Liver (tissue), 9 donors: ENCODE data around the gene TBCB. TPM values are rescaled to one million over a fixed set of nuclear protein-coding genes. Genes with fewer than 3 reads are reported as not detected.

Source experiments
- DNase-seq: peaks from one replicate; pipeline ENCODE4 v3.0.0-alpha.2; 2017; ENCODE audit warnings: low spot score
- H3K27ac ChIP-seq, 2 donors: one replicate each; pipeline ENCODE4 v1.7.0; 2013; ENCODE audit warnings: inconsistent platforms in 2 of 2, low read length in 2 of 2, control low read depth in 1 of 2, low read depth in 1 of 2, mild to moderate bottlenecking in 1 of 2
- H3K27me3 ChIP-seq, 4 donors: one replicate each; pipeline versions ENCODE4 v1.6.1 to v1.7.0; 2013; ENCODE audit warnings: low read length in 3 of 4, inconsistent platforms in 1 of 4, mild to moderate bottlenecking in 1 of 4, moderate library complexity in 1 of 4; ENCODE audit not compliant: control insufficient read depth in 4 of 4, insufficient read depth in 4 of 4
- H3K36me3 ChIP-seq, 4 donors: one replicate each; pipeline versions ENCODE4 v1.6.1 to v1.7.0; 2013; ENCODE audit warnings: low read length in 3 of 4, mild to moderate bottlenecking in 3 of 4, low read depth in 1 of 4, moderate library complexity in 1 of 4; ENCODE audit not compliant: control insufficient read depth in 4 of 4, insufficient read depth in 3 of 4
- H3K4me1 ChIP-seq, 4 donors: one replicate each; pipeline versions ENCODE4 v1.6.1 to v1.7.0; 2013; ENCODE audit warnings: low read length in 3 of 4, mild to moderate bottlenecking in 3 of 4, moderate library complexity in 1 of 4; ENCODE audit not compliant: control insufficient read depth in 4 of 4, insufficient read depth in 4 of 4
- H3K4me3 ChIP-seq, 3 donors: one replicate each; pipeline versions ENCODE4 v1.6.1 to v1.7.0; 2013; ENCODE audit warnings: low read length in 3 of 3, control low read depth in 1 of 3, low read depth in 1 of 3, mild to moderate bottlenecking in 1 of 3
- H3K9ac ChIP-seq, 2 donors: one replicate each; pipeline ENCODE4 v1.7.0; 2013; ENCODE audit warnings: low read length in 2 of 2, mild to moderate bottlenecking in 2 of 2, moderate library complexity in 2 of 2, control low read depth in 1 of 2, low read depth in 1 of 2
- H3K9me3 ChIP-seq, 4 donors: one replicate each; pipeline versions ENCODE4 v1.6.1 to v1.7.0; 2013; ENCODE audit warnings: low read length in 3 of 4; ENCODE audit not compliant: control insufficient read depth in 4 of 4
- ATF3 ChIP-seq: IDR thresholded peaks from 2 replicates; pipeline ENCODE4 v1.6.1; 2016; ENCODE audit warnings: antibody characterized with exemption
- CTCF ChIP-seq: fragments of 150-350 bp; IDR thresholded peaks from 2 replicates; pipeline ENCODE4 v1.5.1; 2017; ENCODE audit warnings: improper control_type of control experiment, low read depth, low read length; ENCODE audit not compliant: missing input control
- EGR1 ChIP-seq, 2 donors: IDR thresholded peaks; 2 replicates each; pipeline ENCODE4 v1.6.1; 2016 to 2018; ENCODE audit warnings: antibody characterized with exemption in 2 of 2, low read depth in 2 of 2
- FOXA1 ChIP-seq: IDR thresholded peaks from 2 replicates; pipeline ENCODE4 v1.6.1; 2016; ENCODE audit warnings: antibody characterized with exemption
- FOXA2 ChIP-seq: IDR thresholded peaks from 2 replicates; pipeline ENCODE4 v1.6.1; 2016; ENCODE audit warnings: antibody characterized with exemption
- GABPA ChIP-seq, 2 donors: IDR thresholded peaks in 1 of 2; conservative IDR thresholded peaks in 1 of 2; 2 replicates each; pipeline ENCODE4 v1.6.1; 2016; ENCODE audit warnings: antibody characterized with exemption in 2 of 2, mild to moderate bottlenecking in 1 of 2, moderate library complexity in 1 of 2
- JUND ChIP-seq, 2 donors: IDR thresholded peaks; 2 replicates each; pipeline ENCODE4 v1.6.1; 2016; ENCODE audit warnings: antibody characterized with exemption in 2 of 2
- MAX ChIP-seq: IDR thresholded peaks from 2 replicates; pipeline ENCODE4 v1.6.1; 2016; ENCODE audit warnings: antibody characterized with exemption
- NR2F2 ChIP-seq: IDR thresholded peaks from 2 replicates; pipeline ENCODE4 v1.6.1; 2016; ENCODE audit warnings: antibody characterized with exemption
- RAD21 ChIP-seq, 2 donors: IDR thresholded peaks; 2 replicates each; pipeline ENCODE4 v1.6.1; 2016; ENCODE audit warnings: antibody characterized with exemption in 2 of 2, mild to moderate bottlenecking in 2 of 2
- REST ChIP-seq: IDR thresholded peaks from 2 replicates; pipeline ENCODE4 v1.6.1; 2016; ENCODE audit warnings: antibody characterized with exemption, mild to moderate bottlenecking
- RXRA ChIP-seq, 2 donors: IDR thresholded peaks; 2 replicates each; pipeline ENCODE4 v1.6.1; 2017 to 2018; ENCODE audit warnings: antibody characterized with exemption in 2 of 2, mild to moderate bottlenecking in 1 of 2
- SP1 ChIP-seq: IDR thresholded peaks from 2 replicates; pipeline ENCODE4 v1.6.1; 2018; ENCODE audit warnings: antibody characterized with exemption, mild to moderate bottlenecking
- TAF1 ChIP-seq: conservative IDR thresholded peaks from 2 replicates; pipeline ENCODE4 v1.6.1; 2016; ENCODE audit warnings: antibody characterized with exemption, mild to moderate bottlenecking
- YY1 ChIP-seq: IDR thresholded peaks from 2 replicates; pipeline ENCODE4 v1.6.1; 2016; ENCODE audit warnings: antibody characterized with exemption, mild to moderate bottlenecking
- ZBTB33 ChIP-seq: IDR thresholded peaks from 2 replicates; pipeline ENCODE4 v1.6.1; 2016; ENCODE audit warnings: antibody characterized with exemption
- WGBS: extraction: QIAGEN DNeasy Blood & Tissue Kit; methylation state at CpG from one replicate; pipeline ENCODE4 v1.1.7; 2013; 5-methylcytosine and 5-hydroxymethylcytosine counted together
- polyA plus RNA-seq, 2 donors: library from polyadenylated mRNA; stranded (reverse) in 1 of 2; unstranded in 1 of 2; fragments of 200-250 nt in 1 of 2; fragments of >200 nt in 1 of 2; fragmentation: Nextera tagmentation in 1 of 2; extraction: Ambion mirVana in 1 of 2; gene quantifications; one replicate each; pipeline versions ENCODE4 v1.2.1 to v1.2.3, GENCODE V29; 2013 to 2015
- total RNA-seq, 2 donors: library from RNA; depleted of rRNA; stranded (reverse); fragments of >200 nt; gene quantifications; one replicate each; pipeline ENCODE4 v1.2.3, GENCODE V29; 2014
- donor health status: healthy.
- donor health status: healthy.
- donor health status: healthy.
- donor health status: healthy.
- donor health status: healthy.

Gene TBCB
- total and polyA plus RNA-seq, 4 donors = 29.8 to 61.3 (median 39.8) TPM

GRCh38 chr19:36081385-36081784 is 33.9 kb upstream of the TBCB start (continued):
- TF ChIP-seq ZBTB33 (no peak), RXRA (IDR thresholded peaks at IDR 0.05) (no peak), RAD21 (IDR thresholded peaks at IDR 0.05) (no peak), FOXA1 (no peak)

GRCh38 chr19:36081894-36082293 is 33.4 kb upstream of the TBCB start:
- no peaks in the 10 kb centered on the region for H3K9me3 ChIP-seq
- no peak overlapping the region for H3K9ac ChIP-seq
- peaks cover 0 to 2% (median 0%) of the 10 kb centered on the region in 4 donors for H3K36me3 ChIP-seq
- no peak for DNase-seq
- TF ChIP-seq REST = no peak
- TF ChIP-seq RXRA (IDR thresholded peaks at IDR 0.05) = no peak
- no peak for TF ChIP-seq ATF3
- no peak for TF ChIP-seq TAF1
- TF ChIP-seq YY1 = no peak
- no peak for TF ChIP-seq JUND (IDR thresholded peaks at IDR 0.05)
- TF ChIP-seq EGR1 (IDR thresholded peaks at IDR 0.05; ENCODE audit: low read depth in 2 of 2) = no peak
- TF ChIP-seq FOXA2 = no peak
- TF ChIP-seq MAX = no peak
- TF ChIP-seq NR2F2 = no peak
- no peak for TF ChIP-seq CTCF
- TF ChIP-seq GABPA (IDR thresholded peaks at IDR 0.05 in 1 of 2, conservative IDR thresholded peaks at IDR 0.05 in 1 of 2) = no peak
- no peak for TF ChIP-seq SP1
- no peak overlapping the region for H3K4me3 ChIP-seq
- H3K27me3 ChIP-seq = no peaks in the 10 kb centered on the region
- no peak overlapping the region for H3K27ac ChIP-seq
- no peaks in the 10 kb centered on the region for H3K4me1 ChIP-seq
- WGBS = 96% methylated on average over 7 of the region's 7 CpGs
